WI38 (cell line): ENCODE data around the gene SLC9A9.

Experiments
- H3K4me3 ChIP-seq: 2 replicates; pipeline ENCODE4 v1.5.1; 2011; ENCODE audit warnings: low read depth, mild to moderate bottlenecking, control low read depth, low read length
- CTCF ChIP-seq: IDR thresholded peaks from 2 replicates; pipeline ENCODE4 v1.5.1; 2012; ENCODE audit warnings: low read depth, mild to moderate bottlenecking, control low read depth, low read length

The SLC9A9 gene

GRCh38 chr3:143676021-143676420, 172.2 kb downstream of the SLC9A9 start:
- no peak for TF ChIP-seq CTCF
- no peak overlapping the region for H3K4me3 ChIP-seq

GRCh38 chr3:143674100-143674968, 173.9 kb downstream of the SLC9A9 start:
- H3K4me3 ChIP-seq: no peak overlapping the region

GRCh38 chr3:143672396-143673165, 175.7 kb downstream of the SLC9A9 start:
- no peak overlapping the region for H3K4me3 ChIP-seq
- no peak for TF ChIP-seq CTCF

More at GRCh38 chr3:143674100-143674968, 173.9 kb downstream of the SLC9A9 start:
- TF ChIP-seq CTCF: peak; percentile 88

DNA sequence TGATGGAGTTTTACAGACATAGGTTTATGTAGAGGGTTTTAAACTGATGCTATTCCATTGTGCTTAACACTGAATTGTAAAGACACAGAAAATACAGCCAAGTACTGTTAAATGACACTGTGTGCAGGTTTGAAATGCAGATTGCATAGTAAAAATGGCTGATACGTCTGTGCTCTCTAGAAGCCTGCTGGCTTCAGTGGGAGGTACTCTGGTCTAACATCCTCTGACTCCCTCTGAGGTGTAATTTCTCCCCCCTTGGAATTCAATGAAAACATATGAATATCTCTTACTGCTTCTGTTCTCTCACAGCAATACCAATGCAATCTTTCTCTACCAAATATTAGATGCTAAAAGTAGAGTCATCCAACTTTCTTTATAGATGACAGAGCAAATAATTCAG, 176.6 kb downstream of the SLC9A9 start:
- no peak for TF ChIP-seq CTCF
- H3K4me3 ChIP-seq: no peak overlapping the region

GRCh38 chr3:143668924-143669790, 179.1 kb downstream of the SLC9A9 start:
- no peak overlapping the region for H3K4me3 ChIP-seq

GRCh38 chr3:143668385-143668784, 179.9 kb downstream of the SLC9A9 start:
- H3K4me3 ChIP-seq: no peak overlapping the region
- no peak for TF ChIP-seq CTCF

More at GRCh38 chr3:143668924-143669790, 179.1 kb downstream of the SLC9A9 start:
- TF ChIP-seq CTCF: no peak
